Esophagus muscularis mucosa (tissue), 4 donors: Measurements from ENCODE around the gene PRKAG2.

Source experiments
- CTCF ChIP-seq, 3 experiments: fragments of 200-600 bp in 2 of 3; fragments of 450-650 bp in 1 of 3; sonication (generic) in 2 of 3; IDR thresholded peaks; one replicate each; pipeline ENCODE4 v1.5.1; 2017 to 2019; ENCODE audit warnings: antibody characterized with exemption in 3 of 3, mild to moderate bottlenecking in 2 of 3, moderate library complexity in 1 of 3
- EP300 ChIP-seq: sonication (generic); formaldehyde crosslinking; IDR thresholded peaks from one replicate; pipeline ENCODE4 v1.6.1; 2017; ENCODE audit warnings: antibody characterized with exemption
- POLR2A ChIP-seq: fragments of 450-650 bp; IDR thresholded peaks from one replicate; pipeline ENCODE4 v1.6.1; 2017; ENCODE audit warnings: antibody characterized with exemption, moderate library complexity, mild to moderate bottlenecking, low read depth
- POLR2AphosphoS5 ChIP-seq, 2 donors: sonication (generic); formaldehyde crosslinking; IDR thresholded peaks; one replicate each; pipeline ENCODE4 v1.6.1; 2017; ENCODE audit warnings: antibody characterized with exemption in 2 of 2

GRCh38 chr7:151839451-151839921, 37.4 kb downstream of the PRKAG2 start:
- no peak for TF ChIP-seq CTCF (IDR thresholded peaks at IDR 0.05)
- TF ChIP-seq POLR2A, result no peak
- no peak for TF ChIP-seq POLR2AphosphoS5 (IDR thresholded peaks at IDR 0.05)
- TF ChIP-seq EP300, result no peak
